GM10248 (cell line): Measurements from ENCODE around the gene SPG11.
"Not testable (repeated sequence)": the region's sequence is repeated elsewhere in the genome, so short reads cannot be mapped to it uniquely, and the experiment has no call there.

Experiments used
- CTCF ChIA-PET: fragments of 300-600 bp; sonication (Branson Sonifier 250); formaldehyde crosslinking; extraction: SDS; loops from one replicate; lab custom pipeline; 2021; ENCODE audit warnings: antibody characterized with exemption; lab: Yijun Ruan, JAX
- POLR2A ChIA-PET: fragments of 350-650 bp; sonication (Branson Sonifier 250); formaldehyde crosslinking; extraction: SDS; loops from one replicate; lab custom pipeline; 2020; ENCODE audit warnings: antibody characterized with exemption; lab: Yijun Ruan, JAX
- DNase-seq: peaks from one replicate; pipeline ENCODE4 v3.0.0; 2012; ENCODE audit errors: extremely low spot score
- CTCF ChIP-seq: IDR thresholded peaks from 2 replicates; pipeline ENCODE4 v1.5.1; 2012; ENCODE audit warnings: mild to moderate bottlenecking, low read depth; ENCODE audit errors: extremely low read depth, missing control alignments, control extremely low read depth

The SPG11 gene

GRCh38 chr15:44545913-44546802, 117.3 kb downstream of the SPG11 start:
- TF ChIP-seq CTCF: peak; percentile 46
- DNase-seq: peak; percentile 45
- ChIA-PET POLR2A (interaction anchor here (0.6 to 1.2 kb wide), 3 partner anchors 8 to 13 kb away, joined by 3 to 4 read pairs (median 3); partner anchors contain the start of gene EIF3J), CTCF (interaction anchor here (0.6 to 3.6 kb wide), 18 partner anchors 9 to 267 kb away, joined by 3 to 22 read pairs (median 4); partner anchors contain the start of gene EIF3J)

DNA sequence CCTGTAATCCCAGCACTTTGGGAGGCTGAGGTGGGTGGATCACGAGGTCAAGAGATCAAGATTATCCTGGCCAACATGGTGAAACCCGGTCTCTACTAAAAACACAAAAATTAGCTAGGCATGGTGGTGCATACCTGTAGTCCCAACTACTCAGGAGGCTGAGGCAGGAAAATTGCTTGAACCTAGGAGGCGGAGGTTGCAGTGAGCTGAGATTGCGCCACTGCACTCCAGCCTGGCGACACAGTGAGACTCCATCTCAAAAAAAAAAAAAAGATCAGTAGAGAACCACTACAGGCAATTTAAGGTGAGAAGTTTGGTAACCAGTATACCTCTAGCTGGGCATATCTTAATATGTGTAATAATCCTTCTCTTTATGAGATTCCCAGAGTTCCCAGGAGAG, 118.7 kb downstream of the SPG11 start:
- ChIA-PET CTCF (interaction anchor here (1.4 to 3.6 kb wide), 6 partner anchors 7 to 268 kb away, joined by 3 to 22 read pairs (median 9); partner anchors contain the start of gene EIF3J), POLR2A (interaction anchor here (0.6 to 0.7 kb wide), 3 partner anchors 115 to 555 kb away, joined by 4 to 9 read pairs (median 9); no protein-coding TSS in a partner anchor)
- DNase-seq: not testable (repeated sequence)

DNA sequence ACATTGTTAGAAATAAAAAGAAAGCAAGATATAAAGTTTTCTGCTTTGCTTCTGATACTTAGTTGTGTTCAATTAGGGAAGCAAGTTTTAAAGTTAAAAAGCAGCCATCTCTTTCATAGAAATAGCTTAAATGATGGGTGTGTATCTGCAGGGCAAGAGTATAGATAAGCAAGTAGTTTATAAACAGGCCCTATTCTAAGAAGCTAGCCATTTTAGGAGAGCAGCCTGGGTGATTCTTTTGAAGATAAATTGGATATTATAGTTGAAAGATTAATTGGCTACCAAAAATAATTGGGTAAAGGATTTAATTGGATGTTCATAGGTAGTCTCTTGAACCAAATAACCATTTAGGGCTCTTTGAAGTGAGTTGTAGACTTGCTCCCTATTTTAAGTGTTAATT, 120.9 kb downstream of the SPG11 start:
- no peak for DNase-seq
- ChIA-PET POLR2A (no interaction called here), CTCF (interaction anchor here (1.2 kb wide), 1 partner anchor 116 kb away, joined by 3 read pairs; the partner anchor contains the start of gene CTDSPL2)
- no peak for TF ChIP-seq CTCF

DNA sequence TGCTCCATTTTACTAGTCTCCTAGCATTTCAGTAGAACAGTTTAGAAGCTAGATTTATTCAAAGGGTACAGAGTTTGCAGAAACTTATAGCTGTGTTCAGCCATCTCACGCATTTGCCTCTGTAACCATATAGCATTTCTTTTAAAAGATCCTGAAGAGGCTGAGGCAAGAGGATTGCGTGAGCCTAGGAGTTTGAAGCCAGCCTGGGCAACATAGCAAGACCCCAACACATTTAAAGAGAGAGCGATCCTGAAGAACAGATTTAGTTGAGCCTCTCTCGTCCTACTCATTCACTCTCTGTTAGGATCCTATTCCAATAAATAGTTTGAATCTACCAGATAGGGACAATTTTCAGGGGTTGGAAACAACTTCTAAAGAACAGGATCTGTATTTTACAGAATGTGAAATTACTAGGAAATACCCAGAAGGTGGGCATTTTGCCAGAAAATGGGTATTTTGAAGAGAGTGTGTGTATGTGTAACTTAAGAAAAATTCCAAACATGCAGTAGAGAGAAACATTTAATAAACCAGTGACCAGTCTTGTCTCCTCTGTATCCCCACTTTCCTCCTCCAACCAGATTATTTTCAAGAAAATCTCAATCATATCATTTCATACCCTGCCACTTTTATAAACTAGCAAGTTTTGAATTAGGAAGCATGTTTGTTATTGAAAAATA, 122.0 kb downstream of the SPG11 start:
- no peak for TF ChIP-seq CTCF
- POLR2A ChIA-PET: interaction anchor here (0.6 kb wide), 1 partner anchor 8 kb away, joined by 4 read pairs; no protein-coding TSS in a partner anchor
- DNase-seq: no peak
- CTCF ChIA-PET: no interaction called here

DNA sequence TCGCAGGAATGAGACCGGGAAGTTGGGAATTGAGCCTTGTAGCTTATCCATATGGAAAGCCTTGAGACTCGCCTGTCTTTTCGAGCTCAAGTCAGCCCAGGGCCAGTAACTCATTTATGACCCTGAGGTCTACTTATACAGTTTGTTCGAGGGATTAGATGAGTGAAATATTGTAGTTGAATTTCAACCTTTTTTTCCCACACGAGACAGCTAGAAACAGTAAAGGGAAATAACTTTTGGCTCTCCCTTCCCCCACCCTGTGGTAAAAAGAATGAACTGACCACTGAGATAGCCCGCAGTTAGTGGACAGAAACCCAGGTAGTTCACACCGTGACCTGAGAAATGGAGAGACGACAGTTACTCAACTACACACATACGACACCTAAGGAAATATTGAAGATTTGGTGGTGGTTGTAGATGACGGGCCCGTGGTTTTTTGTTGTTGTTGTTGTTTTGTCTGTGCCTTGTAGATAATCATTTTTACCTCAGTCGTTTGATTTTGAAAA, 125.7 kb downstream of the SPG11 start:
- TF ChIP-seq CTCF: no peak
- ChIA-PET POLR2A (interaction anchor here (1.1 to 1.5 kb wide), 2 partner anchors 176 to 189 kb away, joined by 3 read pairs; no protein-coding TSS in a partner anchor), CTCF (interaction anchor here (1.3 to 2.1 kb wide), 3 partner anchors 9 to 55 kb away, joined by 3 to 15 read pairs (median 5); no protein-coding TSS in a partner anchor)
- DNase-seq: no peak

DNA sequence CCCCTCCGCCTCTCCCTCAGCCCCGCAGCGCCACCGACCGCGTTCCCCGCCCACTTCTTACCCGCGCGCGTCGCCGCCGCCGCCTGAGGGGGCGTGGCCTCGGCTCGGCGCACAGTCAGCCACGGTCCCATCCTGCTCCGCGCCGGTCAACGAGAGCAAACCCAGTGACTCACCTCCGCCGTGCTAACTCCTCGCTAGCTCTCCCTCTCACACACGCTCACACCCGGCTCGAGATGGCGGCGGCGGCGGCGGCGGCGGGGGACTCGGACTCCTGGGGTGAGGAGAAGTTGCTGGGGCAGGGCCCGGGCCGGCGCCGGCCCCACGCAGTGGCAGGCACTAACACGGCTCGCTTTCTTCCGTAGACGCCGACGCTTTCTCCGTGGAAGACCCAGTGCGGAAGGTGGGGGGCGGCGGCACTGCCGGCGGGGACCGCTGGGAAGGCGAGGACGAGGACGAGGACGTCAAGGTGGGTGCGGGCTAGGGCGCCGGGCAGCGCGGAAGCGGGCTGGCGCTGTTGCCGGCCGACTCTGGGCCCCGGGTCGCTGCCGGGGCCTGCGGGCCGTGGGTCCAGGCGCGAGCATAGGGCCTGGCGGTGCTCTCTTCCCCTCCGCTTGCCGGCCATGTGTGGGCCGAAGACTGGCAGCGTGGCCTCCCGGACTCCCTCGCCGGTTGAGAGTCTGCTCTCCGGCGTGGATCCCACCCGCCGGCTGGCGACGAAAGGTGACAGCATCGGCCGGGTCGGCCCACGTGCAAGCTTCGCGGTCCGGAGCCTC, 126.3 kb downstream of the SPG11 start, which contains the start of gene EIF3J:
Gene EIF3J, plus strand, starts transcription at position 186 of the 773 bp plus-strand sequence. Its CDS starts 48 bp downstream, at position 234.
- ChIA-PET POLR2A (interaction anchor here (0.8 to 1.5 kb wide), 4 partner anchors 9 to 189 kb away, joined by 3 read pairs; no protein-coding TSS in a partner anchor), CTCF (interaction anchor here (1.0 to 2.1 kb wide), 4 partner anchors 9 to 56 kb away, joined by 3 to 15 read pairs (median 6); no protein-coding TSS in a partner anchor)
- peak; percentile 98 for DNase-seq
- TF ChIP-seq CTCF: no peak
